Suppressor macrophage treated with lipopolysaccharide for 1 hour (primary cell): ENCODE results near the gene RNASE1.
"Not testable (repeated sequence)": the region's sequence is repeated elsewhere in the genome, so short reads cannot be mapped to it uniquely, and the experiment has no call there.

Experiments used
- DNase-seq, 3 donors: peaks; one replicate each; pipeline ENCODE4 v3.0.0-alpha.2; 2020 to 2022

RNASE1 gene

GRCh38 chr14:20802341-20803084 is at the start of gene RNASE1:
Gene RNASE1 (minus strand): TSS chr14:20802844. CDS start chr14:20802068, 776 bp downstream.
- peak; percentile 54 to 64 (median 55) for DNase-seq

GRCh38 chr14:20848955-20849570 is 46.4 kb upstream of the RNASE1 start:
- DNase-seq, result no peak

- DNase-seq, result peak; percentile 78 to 89 (median 87)
These were observed 45.8 kb upstream of the RNASE1 start for GRCh38 chr14:20848316-20848954.

GRCh38 chr14:20846560-20846959 is 43.9 kb upstream of the RNASE1 start:
- peak; percentile 35 to 62 (median 61) for DNase-seq

- no peak for DNase-seq
These were observed 38.5 kb upstream of the RNASE1 start for GRCh38 chr14:20841096-20841495.

GRCh38 chr14:20837831-20838230 is 35.2 kb upstream of the RNASE1 start:
- DNase-seq, result no peak

GRCh38 chr14:20836668-20837338 is 34.2 kb upstream of the RNASE1 start:
- peak; percentile 43 to 62 (median 54) for DNase-seq

GRCh38 chr14:20834899-20835298 is 32.3 kb upstream of the RNASE1 start:
- DNase-seq, result no peak

GRCh38 chr14:20830831-20831230 is 28.2 kb upstream of the RNASE1 start:
- no peak for DNase-seq

- DNase-seq, result not testable (repeated sequence)
These were observed 25.5 kb upstream of the RNASE1 start for GRCh38 chr14:20828024-20828694.

- peak; percentile 61 to 70 (median 62) for DNase-seq
These were observed 24.7 kb upstream of the RNASE1 start for GRCh38 chr14:20827326-20827725.

- peak; percentile 23 to 66 (median 54) for DNase-seq
These were observed 24.0 kb upstream of the RNASE1 start for GRCh38 chr14:20826666-20827065.

- no peak for DNase-seq
These were observed 21.2 kb upstream of the RNASE1 start for GRCh38 chr14:20823859-20824258.

GRCh38 chr14:20821521-20822108 is 19.0 kb upstream of the RNASE1 start:
- DNase-seq, result peak; percentile 90 to 95 (median 93)

- DNase-seq, result no peak
These were observed 17.6 kb upstream of the RNASE1 start for GRCh38 chr14:20820063-20820904.

GRCh38 chr14:20818861-20819260 is 16.2 kb upstream of the RNASE1 start:
- DNase-seq, result no peak

- DNase-seq, result not testable (repeated sequence)
These were observed 13.3 kb upstream of the RNASE1 start for GRCh38 chr14:20815946-20816345.

- DNase-seq, result peak in 2 of 3 donors; percentile 51 to 52
These were observed 9.6 kb upstream of the RNASE1 start for GRCh38 chr14:20811986-20812975.

- DNase-seq, result no peak
These were observed 7.3 kb upstream of the RNASE1 start for GRCh38 chr14:20809917-20810316.

- no peak for DNase-seq
These were observed 5.5 kb upstream of the RNASE1 start for GRCh38 chr14:20808162-20808483.
